Fibroblast of skin of abdomen (primary cell): ENCODE results near the gene SLC38A1.
A peak's percentile ranks its signal among the peaks of the same experiment; 100 is the strongest.
"Not testable (repeated sequence)": the region's sequence is repeated elsewhere in the genome, so short reads cannot be mapped to it uniquely, and the experiment has no call there.

ENCODE experiments used
- DNase-seq: peaks from one replicate; pipeline ENCODE4 v3.0.0-alpha.2; 2013

The SLC38A1 gene

DNA sequence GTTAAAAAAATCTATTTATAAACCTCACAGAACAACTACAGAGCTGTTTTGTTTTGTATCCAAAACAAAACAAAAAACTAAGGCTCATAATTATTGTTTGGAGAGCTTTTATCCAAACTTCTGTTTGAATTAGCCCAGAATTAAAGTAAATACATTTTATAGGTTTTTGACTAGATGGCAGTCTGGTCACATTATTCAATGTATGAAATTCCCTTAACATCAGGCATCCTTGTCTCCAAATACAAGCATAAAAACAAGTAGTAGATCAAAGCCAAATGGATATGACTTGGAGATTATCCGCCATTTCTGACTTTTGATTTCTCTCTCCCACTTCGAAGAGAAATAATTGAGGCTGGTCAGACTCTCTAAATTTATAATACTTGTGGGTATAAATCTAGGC lies 63.5 kb downstream of the SLC38A1 start:
- DNase-seq = no peak

DNA sequence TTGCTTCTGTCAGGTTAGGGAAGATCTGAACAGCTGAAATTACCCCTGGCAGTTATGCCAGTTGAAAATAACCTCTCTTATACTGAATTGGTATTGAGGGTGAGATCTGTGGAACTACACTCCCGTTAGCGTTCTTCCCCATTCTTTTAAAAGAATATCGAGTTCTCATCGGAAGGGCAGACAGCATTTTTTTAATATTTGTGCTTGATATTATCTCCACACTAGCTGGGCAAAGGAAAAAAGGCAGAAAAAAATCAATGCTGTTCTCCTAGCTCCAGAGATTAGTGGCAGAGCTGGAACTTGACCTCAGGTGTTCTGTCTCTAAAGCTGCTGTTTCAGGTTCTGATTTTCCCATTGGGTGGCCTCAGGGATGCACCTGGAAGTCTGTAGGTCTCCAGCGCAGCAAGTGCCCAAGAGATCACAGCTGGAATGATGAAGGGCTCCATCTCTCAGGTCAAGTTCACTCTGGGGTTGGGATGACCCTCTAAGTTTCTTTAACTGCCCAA lies 67.5 kb downstream of the SLC38A1 start:
- no peak for DNase-seq

DNA sequence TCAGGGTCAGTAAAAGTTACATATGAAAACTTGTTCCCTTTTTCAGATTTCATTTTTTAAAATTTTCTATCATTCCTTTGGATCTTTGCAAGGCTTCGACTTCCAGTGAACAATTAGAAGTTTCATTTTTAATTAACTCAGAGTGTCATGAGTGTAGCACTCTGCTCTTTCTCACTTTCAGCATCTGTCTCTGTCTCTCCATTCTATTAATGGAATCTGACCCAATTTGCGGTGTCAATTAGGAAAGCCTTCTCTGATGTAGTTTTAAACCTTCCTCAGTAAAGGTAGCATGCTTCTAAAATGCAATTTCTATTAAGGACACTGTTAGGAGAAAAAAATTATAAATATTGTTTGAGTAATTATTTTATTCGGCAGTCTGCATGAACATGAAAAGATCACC lies 68.3 kb downstream of the SLC38A1 start:
- no peak for DNase-seq

DNA sequence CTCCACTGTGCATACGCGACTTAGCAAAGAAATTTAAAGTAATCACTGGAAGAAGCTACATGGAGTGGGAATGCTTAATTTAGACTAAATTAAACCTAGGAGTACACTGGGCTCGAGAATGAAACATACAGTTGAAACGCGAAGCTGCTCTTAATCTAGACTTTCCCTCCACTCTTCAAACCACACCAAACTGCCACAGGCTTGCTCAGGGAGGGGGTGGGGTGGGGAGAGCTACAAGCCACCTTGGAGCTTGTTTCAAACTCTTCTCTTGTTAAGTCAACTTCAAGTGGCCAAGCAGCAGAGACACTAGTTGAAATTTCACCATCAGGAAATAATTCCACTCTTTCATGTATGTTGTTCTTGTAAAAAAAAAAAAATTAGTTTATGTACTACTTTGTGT lies 69.9 kb downstream of the SLC38A1 start:
- no peak for DNase-seq

DNA sequence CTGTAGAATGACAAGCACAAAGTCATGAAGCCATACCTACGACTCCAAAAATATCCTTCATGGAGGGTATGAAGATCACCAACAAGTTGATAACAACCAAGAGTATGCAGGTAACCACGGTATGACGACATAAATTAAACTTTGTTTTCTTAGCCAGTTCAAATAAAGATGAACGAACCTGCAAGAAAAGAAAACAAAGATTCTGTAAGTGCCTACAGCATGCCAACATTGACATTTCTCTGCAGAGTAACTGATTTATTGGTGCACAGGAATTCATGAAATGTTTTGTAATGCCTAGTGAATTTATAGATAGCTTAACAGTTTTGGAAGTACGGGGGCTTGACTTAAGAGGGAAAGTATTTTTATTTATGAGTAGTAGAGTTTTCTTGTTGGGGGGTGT lies 71.0 kb downstream of the SLC38A1 start:
- DNase-seq = no peak

DNA sequence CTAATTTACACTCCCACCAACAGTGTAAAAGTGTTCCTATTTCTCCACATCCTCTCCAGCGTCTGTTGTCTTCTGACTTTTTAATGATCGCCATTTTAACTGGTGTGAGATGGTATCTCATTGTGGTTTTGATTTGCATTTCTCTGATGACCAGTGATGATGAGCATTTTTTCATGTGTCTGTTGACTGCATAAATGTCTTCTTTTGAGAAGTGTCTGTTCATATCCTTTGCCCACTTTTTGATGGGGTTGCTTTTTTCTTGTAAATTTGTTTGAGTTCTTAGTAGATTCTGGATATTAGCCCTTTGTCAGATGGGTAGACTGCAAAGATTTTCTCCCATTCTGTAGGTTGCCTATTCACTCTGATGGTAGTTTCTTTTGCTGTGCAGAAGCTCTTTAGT lies 78.3 kb downstream of the SLC38A1 start:
- DNase-seq = not testable (repeated sequence)

DNA sequence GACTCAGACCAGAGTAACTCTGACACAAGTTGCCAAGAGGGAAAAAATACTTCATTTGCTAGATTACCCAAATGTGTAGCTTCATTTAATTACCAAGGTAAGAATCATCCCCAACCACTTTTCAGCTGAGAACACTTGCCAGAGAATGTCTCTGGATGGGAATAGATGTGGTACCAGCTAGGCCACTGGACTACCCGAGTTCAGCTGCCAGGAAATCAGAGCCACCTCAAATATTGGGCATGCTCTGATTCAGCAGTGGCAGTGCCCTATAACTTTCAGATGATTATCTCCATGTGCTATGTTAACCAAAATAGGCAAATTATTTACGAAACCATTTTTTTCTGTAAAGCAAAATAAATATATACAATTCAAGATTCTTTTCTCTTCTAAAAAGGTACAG lies 80.7 kb downstream of the SLC38A1 start:
- DNase-seq = no peak

DNA sequence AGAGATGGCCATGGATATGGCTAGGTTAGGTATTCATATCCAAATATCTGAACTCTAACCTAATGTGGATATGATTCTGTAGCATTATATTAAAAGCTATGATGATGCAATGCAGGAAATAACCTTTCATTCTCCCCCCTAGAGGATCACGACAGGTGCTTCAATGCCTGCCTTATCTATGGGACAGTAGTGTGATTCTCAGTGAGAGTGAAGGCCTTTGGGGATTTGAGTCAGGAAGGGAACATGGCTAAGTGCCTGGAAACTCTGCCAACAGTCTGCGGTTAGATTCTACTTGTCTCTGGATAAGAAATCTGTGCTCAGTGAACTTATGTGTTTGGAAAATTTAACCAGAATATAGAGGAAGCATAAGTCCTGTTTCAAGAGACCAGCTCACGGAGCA lies 81.8 kb downstream of the SLC38A1 start:
- DNase-seq = peak; percentile 74

DNA sequence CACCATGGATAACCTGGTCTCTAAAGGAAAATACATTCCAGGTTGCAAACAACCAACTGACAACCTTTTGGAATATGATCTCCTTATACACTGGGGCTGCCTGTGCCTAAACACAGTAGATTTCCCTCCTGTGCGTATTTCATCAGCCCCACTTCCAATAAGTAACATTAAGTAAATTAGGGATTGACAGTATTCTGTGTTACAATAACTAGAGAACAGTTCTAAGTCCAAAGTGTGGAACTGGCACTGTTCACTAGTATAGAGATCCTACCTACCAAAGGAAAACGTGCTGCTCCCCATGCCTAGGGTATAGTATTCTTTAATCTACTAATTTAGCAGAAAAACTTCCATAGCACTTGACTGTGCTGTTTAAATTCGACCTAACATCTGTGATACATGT lies 82.8 kb downstream of the SLC38A1 start:
- no peak for DNase-seq

DNA sequence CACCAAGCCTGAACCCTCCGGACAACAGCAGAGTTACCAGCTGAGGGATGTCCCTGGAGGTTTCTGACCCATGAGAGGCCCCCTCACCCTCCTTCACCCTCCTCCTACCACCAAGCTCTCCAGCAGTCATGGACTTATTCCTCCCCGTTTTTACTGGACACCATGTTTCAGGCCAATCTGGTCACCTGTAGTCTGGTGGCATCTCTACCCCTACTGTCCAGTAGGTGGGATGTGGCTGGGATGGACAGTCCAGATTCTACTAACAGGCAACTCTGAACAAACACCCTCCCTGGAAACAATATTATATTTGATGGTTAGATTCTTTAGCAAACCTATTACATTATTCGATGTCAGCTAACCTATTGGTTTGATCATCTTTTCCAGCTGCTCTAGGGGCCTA lies 83.2 kb downstream of the SLC38A1 start:
- no peak for DNase-seq

DNA sequence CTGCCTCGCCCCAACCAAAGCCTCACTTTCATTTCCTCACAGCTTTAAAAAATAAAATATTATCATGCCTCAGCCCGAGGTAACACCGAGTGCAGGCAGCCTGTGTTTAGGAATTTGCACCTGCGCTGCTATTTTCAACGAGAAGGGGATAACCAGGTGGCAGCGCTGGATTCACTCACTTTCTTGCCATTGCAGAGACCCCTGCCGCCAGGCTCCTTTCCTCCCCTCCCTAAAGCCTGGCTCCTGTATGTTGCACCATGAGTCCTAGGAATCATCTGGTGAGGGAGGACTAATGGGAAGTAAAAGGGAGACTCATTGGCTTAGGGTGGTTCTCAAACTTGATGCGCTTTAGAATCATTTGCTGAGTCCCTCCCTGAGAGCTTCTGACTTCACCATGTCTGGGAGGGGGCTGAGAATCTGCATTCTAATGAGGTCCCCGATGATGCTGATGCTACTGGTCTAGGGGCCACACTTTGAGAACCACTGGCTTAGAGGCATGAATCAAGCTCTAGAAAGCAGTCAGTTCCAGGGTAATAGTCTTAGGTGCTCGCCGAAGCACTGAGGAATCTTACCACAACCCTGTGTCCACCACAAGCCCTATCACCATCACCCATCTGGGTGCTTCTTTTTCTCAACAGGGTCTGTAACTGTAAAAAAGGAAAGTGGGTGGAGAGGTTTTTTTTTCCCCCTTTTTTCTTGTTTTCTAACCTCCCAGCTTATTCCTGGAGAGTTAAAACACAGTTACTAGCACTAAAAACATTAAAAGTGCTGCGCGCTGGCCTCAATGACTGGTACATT lies 83.8 kb downstream of the SLC38A1 start:
- DNase-seq = no peak

DNA sequence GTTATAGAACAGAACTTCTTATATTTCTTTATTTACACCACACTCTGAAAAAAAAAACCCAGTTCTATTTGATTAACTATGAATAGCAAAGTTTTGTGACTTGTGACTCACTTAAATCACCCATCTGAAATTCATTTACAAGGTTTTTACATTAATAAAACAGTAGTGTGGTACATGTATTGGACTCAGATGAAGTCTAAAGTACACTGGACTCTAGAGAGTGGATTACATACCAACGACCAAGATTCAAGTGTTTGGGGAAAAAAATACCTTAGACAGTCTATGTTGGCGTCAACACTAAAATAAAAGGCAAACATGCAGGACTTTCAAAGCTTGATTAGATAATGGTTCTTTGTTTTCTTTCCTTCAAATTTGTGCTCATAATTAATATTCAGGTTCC lies 85.7 kb downstream of the SLC38A1 start:
- no peak for DNase-seq

DNA sequence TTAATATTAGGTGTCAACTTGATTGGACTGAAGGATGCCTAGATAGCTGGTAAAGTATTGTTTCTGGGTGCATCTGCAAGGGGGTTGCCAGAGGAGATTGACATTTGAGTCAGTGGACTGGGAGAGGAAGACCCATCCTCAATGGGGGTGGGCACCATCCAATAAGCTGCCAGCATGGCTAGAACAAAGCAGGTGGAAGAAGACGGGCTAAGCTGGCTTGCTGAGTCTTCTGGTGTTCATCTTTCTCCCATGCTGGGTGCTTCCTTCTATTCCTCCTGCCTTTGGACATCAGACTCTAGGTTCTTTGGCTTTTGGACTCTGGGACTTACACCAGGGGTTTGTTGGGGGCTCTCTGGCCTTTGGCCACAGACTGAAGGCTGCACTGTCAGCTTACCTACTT lies 87.4 kb downstream of the SLC38A1 start:
- no peak for DNase-seq

DNA sequence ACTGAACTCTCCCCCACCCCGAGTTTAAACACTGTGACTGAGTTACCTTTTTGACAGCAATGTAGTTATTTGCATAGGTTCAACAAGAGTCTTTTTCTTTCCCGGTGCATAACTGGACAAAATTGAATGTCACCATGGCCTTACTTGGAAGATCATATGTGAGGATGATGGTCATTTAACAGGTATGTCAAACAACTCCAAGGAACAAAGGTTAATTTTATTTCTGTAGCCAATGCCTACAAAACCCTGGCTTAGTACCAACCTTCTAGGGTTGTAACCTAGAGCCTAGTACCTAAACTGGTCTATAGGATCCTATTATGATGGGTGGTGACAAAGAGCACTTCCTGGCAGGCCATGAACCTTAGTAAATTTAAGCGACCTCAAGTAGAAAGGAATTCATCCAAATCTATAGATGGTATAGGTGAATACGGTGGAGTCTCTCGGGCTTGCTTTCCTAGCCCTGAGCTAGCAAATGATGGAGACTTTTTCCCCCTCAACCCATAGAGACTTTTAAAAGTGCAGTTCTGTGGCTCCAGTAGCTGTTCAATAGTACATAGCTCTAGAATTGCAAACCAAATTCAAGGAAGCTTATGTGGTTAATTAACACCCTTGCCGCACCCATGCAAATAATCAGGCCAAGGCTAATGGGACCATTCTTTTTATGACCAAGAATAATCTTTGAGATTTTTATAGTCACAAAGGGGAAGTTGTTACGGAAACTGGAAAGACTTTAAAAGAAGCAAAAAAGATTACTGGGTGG lies 89.0 kb downstream of the SLC38A1 start:
- no peak for DNase-seq

DNA sequence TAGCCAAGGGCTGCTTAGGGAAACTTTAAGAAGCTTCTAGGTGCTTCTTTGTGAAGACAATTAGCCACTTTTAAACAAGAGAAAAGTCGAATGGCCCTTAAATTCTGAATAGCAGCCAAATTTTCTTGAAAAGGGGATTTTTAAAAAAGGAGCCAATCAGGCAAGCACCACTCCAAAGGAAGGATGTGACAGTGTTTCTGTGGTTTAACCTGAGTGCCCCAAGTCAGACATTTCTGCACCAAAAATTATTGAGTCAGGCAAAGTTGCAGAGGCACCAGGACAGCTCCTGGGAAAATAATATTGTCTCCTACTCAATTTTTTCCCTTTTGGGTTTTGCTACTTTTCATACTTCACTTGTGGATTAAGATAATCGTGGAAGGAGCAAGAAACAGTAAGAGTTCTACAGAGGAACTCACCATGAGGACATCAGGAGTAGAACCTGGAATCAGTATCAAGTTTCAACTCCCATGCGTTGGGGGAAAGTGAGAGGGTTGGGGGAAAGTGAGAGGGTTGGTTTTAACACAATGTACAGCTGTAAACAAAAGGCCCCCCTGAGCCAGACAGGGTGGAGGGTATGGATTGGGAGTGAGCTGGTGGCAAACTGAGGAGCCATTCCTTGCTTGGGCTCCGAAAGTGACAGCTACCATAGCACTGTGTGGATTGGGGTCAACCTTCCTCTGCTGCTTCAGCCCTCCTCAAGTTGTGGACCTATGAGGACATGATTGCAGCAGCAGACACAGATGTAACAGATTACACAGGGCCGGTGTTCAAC lies 90.8 kb downstream of the SLC38A1 start:
- no peak for DNase-seq

DNA sequence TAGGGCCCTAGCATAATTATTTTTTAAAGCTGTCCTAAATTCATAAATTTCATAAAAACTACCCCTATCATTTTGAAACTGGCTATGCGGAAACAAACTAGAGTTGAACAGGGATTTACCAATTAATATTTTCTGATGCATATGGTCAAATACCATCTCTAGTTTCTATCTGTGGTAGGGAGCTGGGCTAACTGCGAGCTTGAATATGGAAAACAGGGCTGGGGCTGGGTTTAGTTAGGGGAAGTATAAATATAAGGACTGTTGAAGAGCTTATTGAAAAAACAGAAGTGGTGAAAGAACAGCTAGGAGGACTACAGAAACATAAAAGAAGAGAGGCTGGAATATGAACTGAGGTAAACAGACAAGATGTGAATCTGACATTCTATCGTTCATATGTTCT lies 91.8 kb downstream of the SLC38A1 start:
- DNase-seq = no peak

DNA sequence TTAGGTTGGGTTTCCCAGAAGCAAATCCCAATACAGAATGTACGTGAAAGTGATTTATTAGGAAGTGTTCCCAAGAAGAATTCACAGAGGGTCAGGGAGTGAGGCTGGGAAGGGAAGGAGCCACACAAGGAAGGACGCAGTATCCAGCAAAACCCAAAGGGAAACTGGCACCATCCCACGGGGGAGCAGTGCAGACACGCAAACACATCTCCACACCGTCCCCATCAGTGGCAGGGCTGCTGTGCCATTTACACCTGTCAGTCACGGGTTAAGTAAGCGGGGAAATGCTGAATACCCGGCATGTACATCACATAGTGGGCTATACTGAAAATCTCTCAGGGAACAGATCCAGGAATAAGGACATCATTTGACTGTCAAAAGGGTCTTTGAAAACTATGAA lies 93.9 kb downstream of the SLC38A1 start:
- no peak for DNase-seq

DNA sequence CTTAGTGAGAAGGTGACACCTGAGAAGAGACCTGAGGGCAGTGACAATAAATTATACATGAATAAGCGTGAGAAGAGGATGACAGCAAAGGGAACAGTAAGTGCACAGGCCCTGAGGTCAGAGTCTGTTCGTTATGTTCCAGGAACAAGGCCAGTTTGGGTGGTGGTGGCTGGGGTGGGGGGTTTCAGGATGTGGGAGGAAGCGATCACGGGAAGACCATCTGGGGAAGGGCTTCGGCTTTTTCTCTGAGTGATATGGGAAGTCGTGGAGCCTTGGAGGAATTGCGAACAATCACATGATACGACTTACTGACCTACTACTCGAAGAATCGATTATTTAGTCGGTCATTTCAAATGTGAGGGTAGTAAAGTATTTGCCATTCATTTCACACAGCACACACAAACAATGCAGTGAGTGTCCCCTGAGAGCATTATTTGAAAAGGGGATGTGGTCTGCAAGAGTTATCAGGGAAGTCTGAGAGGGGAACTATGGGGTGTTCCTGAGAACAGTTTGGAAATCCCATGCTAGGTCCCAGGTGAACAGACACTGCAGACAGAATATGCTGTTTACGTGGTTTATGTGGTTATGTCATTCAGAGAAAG lies 94.7 kb downstream of the SLC38A1 start:
- DNase-seq = no peak

DNA sequence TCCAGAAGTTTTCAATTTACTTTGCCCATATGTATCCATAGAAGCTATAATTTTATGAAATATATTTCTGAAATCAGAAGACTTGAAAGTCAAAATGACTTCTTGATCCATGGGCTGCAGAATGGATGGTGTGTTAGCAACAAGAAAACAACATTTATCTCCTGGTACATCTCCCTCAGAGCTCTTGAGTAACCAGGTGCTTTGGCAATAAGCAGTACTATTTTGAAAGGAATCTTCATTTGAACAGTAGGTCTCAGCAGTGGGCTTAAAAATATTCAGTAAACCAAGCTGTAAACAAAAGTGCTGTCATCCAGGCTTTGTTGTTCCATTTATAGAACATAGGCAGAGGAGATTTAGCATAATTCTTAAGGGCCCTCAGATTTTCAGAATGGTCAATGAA lies 100.4 kb downstream of the SLC38A1 start:
- no peak for DNase-seq

DNA sequence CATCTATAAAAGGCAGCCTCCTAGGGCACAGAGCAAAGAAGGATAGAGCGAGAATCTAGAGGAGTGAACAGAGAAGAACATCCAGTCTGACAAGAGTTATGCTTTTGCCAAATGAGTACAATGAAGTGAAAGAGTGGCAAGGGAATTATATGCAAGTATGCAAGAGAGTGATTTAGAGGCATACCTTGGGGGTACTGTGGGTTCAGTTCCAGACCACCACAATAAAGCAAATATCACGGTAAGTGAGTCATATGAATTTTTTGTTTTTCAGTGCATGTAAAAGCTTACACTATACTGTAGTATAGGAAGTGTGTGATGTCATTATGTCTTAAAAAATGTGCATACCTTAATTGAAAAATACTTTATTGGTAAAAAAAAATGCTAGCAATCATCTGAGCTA lies 101.4 kb downstream of the SLC38A1 start:
- DNase-seq = peak; percentile 48

DNA sequence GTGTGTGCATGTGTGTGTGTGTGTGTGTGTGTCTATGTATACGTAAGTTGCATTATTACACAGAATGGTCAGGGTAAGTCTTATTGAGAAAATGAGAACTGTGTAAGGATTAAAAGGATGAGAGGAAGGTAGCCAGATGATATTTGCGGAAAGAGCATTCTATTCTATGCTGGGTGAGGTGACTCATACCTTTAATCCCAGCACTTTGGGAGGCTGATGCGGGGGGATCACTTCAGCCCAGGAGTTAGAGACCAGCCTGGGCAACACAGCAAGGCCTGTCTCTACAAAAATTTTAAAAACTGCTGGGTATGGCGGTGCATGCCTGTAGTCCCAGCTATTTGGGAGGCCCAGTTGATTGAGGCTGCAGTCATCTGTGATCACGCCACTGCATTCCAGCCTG lies 103.7 kb downstream of the SLC38A1 start:
- DNase-seq = no peak

DNA sequence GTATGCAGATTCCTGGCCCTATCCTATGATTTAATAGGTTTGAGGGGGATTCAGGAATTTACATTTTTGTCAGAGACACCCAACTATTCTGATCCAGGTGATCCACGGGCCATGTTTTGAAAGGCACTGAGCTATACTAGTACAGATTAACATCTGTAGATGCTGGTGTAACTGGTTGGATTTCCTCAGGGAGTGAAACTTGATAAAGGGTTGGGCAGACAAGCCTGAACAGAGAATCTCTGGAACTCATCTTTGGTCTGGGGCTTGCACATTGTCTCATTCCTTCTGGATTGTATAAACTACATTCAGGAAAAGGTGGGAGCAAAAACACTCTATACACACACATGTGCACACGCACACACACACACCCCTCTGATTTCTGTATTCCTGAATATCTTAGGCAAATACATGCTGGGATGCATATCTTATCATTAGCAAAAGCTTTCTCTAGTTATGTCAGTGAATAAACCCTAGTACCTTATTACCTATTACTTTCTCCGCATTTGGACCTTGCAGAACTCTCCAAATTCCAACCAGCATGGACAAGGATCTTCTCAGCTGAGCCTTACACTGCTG lies 104.6 kb downstream of the SLC38A1 start:
- DNase-seq = no peak
